OCI-LY7 (cell line): Measurements from ENCODE around the gene SALL4. TPM values are rescaled to one million over a fixed set of nuclear protein-coding genes. Genes with fewer than 3 reads are reported as not detected.
"Not testable (repeated sequence)": the region's sequence is repeated elsewhere in the genome, so short reads cannot be mapped to it uniquely, and the experiment has no call there.

Experiments used
- BruUV-seq: library from RNA; stranded (reverse); fragments of 400-500 nt; replicated peaks from 2 replicates; lab custom pipeline; 2021; lab: Mats Ljungman, UMichigan
- CTCF ChIA-PET: fragments of 300-600 bp; sonication (Branson Sonifier 250); formaldehyde crosslinking; loops from one replicate; lab custom pipeline; 2022; ENCODE audit warnings: antibody characterized with exemption; ENCODE audit not compliant: unreplicated experiment; lab: Charles Lee
- POLR2A ChIA-PET: fragments of 300-600 bp; sonication (Branson Sonifier 250); formaldehyde crosslinking; loops from one replicate; lab custom pipeline; 2022; ENCODE audit warnings: antibody characterized with exemption; lab: Charles Lee
- DNase-seq: peaks from one replicate; pipeline ENCODE4 v3.0.0-alpha.2; 2015; ENCODE audit warnings: low spot score
- H2AFZ ChIP-seq: fragments of 200-600 bp; sonication (generic), shearing (Covaris generic); 2 replicates; pipeline ENCODE4 v1.6.1; 2014; ENCODE audit warnings: mild to moderate bottlenecking, antibody characterized with exemption, low read length, moderate library complexity
- H3K27ac ChIP-seq: fragments of 200-600 bp; sonication (generic); 2 replicates; pipeline ENCODE4 v1.5.1; 2014; ENCODE audit warnings: mixed run types, low read depth, mild to moderate bottlenecking, moderate library complexity, low read length, inconsistent platforms; ENCODE audit not compliant: poor library complexity, severe bottlenecking
- H3K36me3 ChIP-seq: fragments of 200-600 bp; sonication (generic); 2 replicates; pipeline ENCODE4 v1.6.1; 2014; ENCODE audit warnings: mild to moderate bottlenecking, antibody characterized with exemption, low read length, moderate library complexity, mixed read lengths; ENCODE audit not compliant: insufficient read depth
- H3K4me1 ChIP-seq: fragments of 200-600 bp; sonication (generic); 2 replicates; pipeline ENCODE4 v1.5.1; 2014; ENCODE audit warnings: mild to moderate bottlenecking, low read length; ENCODE audit not compliant: insufficient read depth, poor library complexity, severe bottlenecking
- H3K4me2 ChIP-seq: fragments of 200-600 bp; sonication (generic); 2 replicates; pipeline ENCODE4 v1.6.1; 2014; ENCODE audit warnings: mild to moderate bottlenecking, low read length
- H3K4me3 ChIP-seq: fragments of 200-600 bp; sonication (generic); 2 replicates; pipeline ENCODE4 v1.5.1; 2014; ENCODE audit warnings: mild to moderate bottlenecking, low read depth, low read length; ENCODE audit not compliant: poor library complexity, severe bottlenecking
- H3K79me2 ChIP-seq: fragments of 200-600 bp; sonication (generic); 2 replicates; pipeline ENCODE4 v1.6.1; 2016; ENCODE audit warnings: low read depth, mild to moderate bottlenecking, low read length, moderate library complexity, mixed read lengths; ENCODE audit not compliant: insufficient read depth
- H3K9me2 ChIP-seq: fragments of 200-600 bp; sonication (generic); 2 replicates; pipeline ENCODE4 v1.6.1; 2016; ENCODE audit warnings: mild to moderate bottlenecking, low read length, mixed read lengths; ENCODE audit not compliant: insufficient read depth
- H3K9me3 ChIP-seq: fragments of 200-600 bp; sonication (generic); 2 replicates; pipeline ENCODE4 v1.6.1; 2014; ENCODE audit warnings: mild to moderate bottlenecking, mixed run types, low read length, mixed read lengths
- H4K20me1 ChIP-seq: fragments of 200-600 bp; sonication (generic); 2 replicates; pipeline ENCODE4 v1.6.1; 2014; ENCODE audit warnings: mild to moderate bottlenecking, antibody characterized with exemption, low read length, moderate library complexity, mixed read lengths; ENCODE audit not compliant: insufficient read depth
- CTCF ChIP-seq: fragments of 200-600 bp; sonication (generic); conservative IDR thresholded peaks from 2 replicates; pipeline ENCODE4 v1.5.1; 2014; ENCODE audit warnings: mild to moderate bottlenecking, antibody characterized with exemption, low read length, moderate library complexity, mixed read lengths
- EZH2phosphoT487 ChIP-seq: fragments of 200-600 bp; sonication (generic); IDR thresholded peaks from 2 replicates; pipeline ENCODE4 v1.6.1; 2018; ENCODE audit warnings: low read depth, borderline replicate concordance, mild to moderate bottlenecking, mixed run types, antibody characterized with exemption, low read length, moderate library complexity, mixed read lengths
- intact Hi-C: fragments of 100-400 bp; cut with micrococcal nuclease; formaldehyde crosslinking; loops from one replicate; pipeline ENCODE4 v1.10.0; 2022; ENCODE audit not compliant: unreplicated experiment
- total RNA-seq, 2 experiments: library from RNA; depleted of rRNA in 1 of 2; stranded (reverse); fragments of >200 nt in 1 of 2; shearing (Covaris generic) in 1 of 2; gene quantifications; 2 replicates each; pipeline ENCODE4 v1.2.3, GENCODE V29; 2014 to 2022

The SALL4 gene
- total RNA-seq, 2 experiments from 2014 or later: 0.06 TPM; not detected in 1

DNA sequence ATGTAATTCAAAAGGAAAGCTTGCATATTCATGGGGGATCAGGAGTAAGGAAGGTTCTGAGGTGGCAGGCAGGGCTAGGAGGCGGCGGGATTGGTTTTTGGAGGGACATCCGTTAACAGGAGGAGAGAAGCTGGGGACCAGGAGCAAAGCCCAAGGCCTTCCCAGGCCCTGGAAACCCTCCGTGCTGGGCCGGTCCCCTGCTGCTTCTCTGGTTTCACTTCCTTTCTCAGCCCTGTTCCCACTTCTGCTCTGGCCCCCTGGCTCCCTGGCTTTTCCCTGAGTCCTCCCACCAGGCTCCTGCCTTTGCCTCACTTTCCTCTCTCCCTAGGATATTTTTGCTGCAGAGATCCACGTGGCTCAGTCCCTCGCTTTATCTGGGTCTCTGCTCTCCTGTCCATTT lies 26.4 kb upstream of the SALL4 start:
- POLR2A ChIA-PET: interaction anchor here (1.0 kb wide), 1 partner anchor 10 kb away, joined by 3 read pairs; no protein-coding TSS in a partner anchor
- H3K9me3 ChIP-seq: no peaks in the 10 kb centered on the region
- H3K79me2 ChIP-seq: no peaks in the 10 kb centered on the region
- H3K4me3 ChIP-seq: no peak overlapping the region
- no peak overlapping the region for H2AFZ ChIP-seq
- H3K4me2 ChIP-seq: no peak overlapping the region
- TF ChIP-seq EZH2phosphoT487 (no peak), CTCF (no peak)
- CTCF ChIA-PET: no interaction called here
- H3K4me1 ChIP-seq: no peaks in the 10 kb centered on the region
- intact Hi-C loops: no loop called here
- no peaks in the 10 kb centered on the region for H4K20me1 ChIP-seq
- DNase-seq: no peak
- H3K36me3 ChIP-seq: no peaks in the 10 kb centered on the region
- no TSS peak for BruUV-seq
- no peak overlapping the region for H3K27ac ChIP-seq
- no peaks in the 10 kb centered on the region for H3K9me2 ChIP-seq

DNA sequence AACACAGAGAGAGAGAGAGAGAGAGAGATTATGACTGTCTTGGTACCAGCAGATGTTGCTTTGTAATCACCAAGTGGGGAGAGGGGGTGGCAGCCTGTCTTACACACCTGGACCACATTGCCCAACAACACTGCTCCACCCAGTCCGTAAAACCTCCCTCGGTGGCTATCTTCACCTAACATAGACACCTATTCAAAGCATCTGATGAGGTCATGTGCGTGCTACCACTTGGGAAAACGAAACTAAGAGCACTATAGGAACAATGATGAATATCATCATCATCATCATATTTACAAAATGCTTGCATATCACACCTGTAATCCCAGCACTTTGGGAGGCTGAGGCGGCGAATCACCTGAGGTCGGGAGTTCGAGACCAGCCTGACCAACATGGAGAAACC lies 24.1 kb upstream of the SALL4 start:
- H2AFZ ChIP-seq: no peak overlapping the region
- ChIA-PET POLR2A (interaction anchor here (0.7 kb wide), 1 partner anchor 222 kb away, joined by 3 read pairs; no protein-coding TSS in a partner anchor), CTCF (no interaction called here)
- intact Hi-C loops: no loop called here
- H3K4me3 ChIP-seq: no peak overlapping the region
- H3K79me2 ChIP-seq: no peaks in the 10 kb centered on the region
- TF ChIP-seq CTCF: no peak
- TF ChIP-seq EZH2phosphoT487: no peak
- no peaks in the 10 kb centered on the region for H3K9me2 ChIP-seq
- H3K4me2 ChIP-seq: no peak overlapping the region
- no peak for DNase-seq
- H3K36me3 ChIP-seq: no peaks in the 10 kb centered on the region
- H3K9me3 ChIP-seq: no peaks in the 10 kb centered on the region
- no peak overlapping the region for H3K27ac ChIP-seq
- no peaks in the 10 kb centered on the region for H4K20me1 ChIP-seq
- no peaks in the 10 kb centered on the region for H3K4me1 ChIP-seq
- BruUV-seq: no TSS peak

DNA sequence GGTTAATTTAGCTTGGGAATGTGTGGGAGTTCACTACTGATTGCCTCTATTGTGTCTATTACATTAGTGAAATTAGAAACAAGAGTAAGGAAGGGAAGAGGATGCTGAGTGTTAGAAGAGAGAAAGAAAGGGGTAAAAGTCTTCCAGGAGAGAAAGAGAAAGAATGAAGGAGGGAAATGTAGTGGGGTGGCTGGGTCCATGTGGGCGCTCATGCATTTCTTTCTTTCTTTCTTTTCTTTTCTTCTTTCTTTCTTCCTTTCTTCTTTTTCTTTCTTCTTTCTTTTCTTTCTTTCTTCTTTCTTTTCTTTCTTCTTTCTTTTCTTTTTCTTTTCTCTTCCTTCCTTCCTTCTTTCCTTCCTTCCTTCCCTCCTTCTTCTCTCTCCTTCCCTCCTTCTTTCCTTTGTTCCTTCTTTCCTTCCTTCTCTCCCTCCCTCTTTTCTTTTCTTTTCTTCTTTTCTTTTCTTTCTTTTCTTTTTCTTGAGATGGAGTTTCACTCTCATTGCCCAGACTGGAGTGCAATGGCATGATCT lies 16.2 kb upstream of the SALL4 start:
- H3K9me2 ChIP-seq: no peaks in the 10 kb centered on the region
- H4K20me1 ChIP-seq: no peaks in the 10 kb centered on the region
- no peaks in the 10 kb centered on the region for H3K9me3 ChIP-seq
- ChIA-PET CTCF (no interaction called here), POLR2A (no interaction called here)
- H3K4me3 ChIP-seq: no peak overlapping the region
- H3K4me2 ChIP-seq: no peak overlapping the region
- no peak overlapping the region for H2AFZ ChIP-seq
- H3K27ac ChIP-seq: no peak overlapping the region
- H3K4me1 ChIP-seq: no peaks in the 10 kb centered on the region
- no peaks in the 10 kb centered on the region for H3K36me3 ChIP-seq
- H3K79me2 ChIP-seq: no peaks in the 10 kb centered on the region
- no peak for DNase-seq
- BruUV-seq: no TSS peak
- TF ChIP-seq CTCF (no peak), EZH2phosphoT487 (no peak)
- intact Hi-C loops: no loop called here

GRCh38 chr20:51816856-51817255 lies 14.5 kb upstream of the SALL4 start:
- DNase-seq, CTCF ChIA-PET, BruUV-seq, H4K20me1 ChIP-seq, H3K36me3 ChIP-seq, H3K9me2 ChIP-seq, H3K4me2 ChIP-seq, H3K4me1 ChIP-seq, intact Hi-C loops, H3K4me3 ChIP-seq, H3K9me3 ChIP-seq, POLR2A ChIA-PET, H3K79me2 ChIP-seq, H3K27ac ChIP-seq, H2AFZ ChIP-seq: not testable (repeated sequence)
